HFFc6 (cell line): ENCODE data around the gene CA4. TPM values are rescaled to one million over a fixed set of nuclear protein-coding genes. Genes with fewer than 3 reads are reported as not detected.
A peak's percentile ranks its signal among the peaks of the same experiment; 100 is the strongest.
"Not testable (repeated sequence)": the region's sequence is repeated elsewhere in the genome, so short reads cannot be mapped to it uniquely, and the experiment has no call there.

Experiments
- DNase-seq: peaks from one replicate; pipeline ENCODE4 v3.0.0-alpha.2; 2018
- H3K27ac Mint-ChIP-seq: 2 replicates; pipeline ENCODE4 v1.8.0; 2020; ENCODE audit warnings: mild to moderate bottlenecking, mixed read lengths
- H3K27me3 Mint-ChIP-seq: 2 replicates; pipeline ENCODE4 v1.8.0; 2021; ENCODE audit warnings: mild to moderate bottlenecking, moderate library complexity, mixed read lengths; ENCODE audit not compliant: insufficient read depth
- H3K36me3 Mint-ChIP-seq: 2 replicates; pipeline ENCODE4 v1.8.0; 2021; ENCODE audit warnings: low read depth, mixed read lengths
- H3K4me1 Mint-ChIP-seq: 2 replicates; pipeline ENCODE4 v1.8.0; 2020; ENCODE audit warnings: low read depth, mixed read lengths
- H3K4me3 Mint-ChIP-seq: 2 replicates; pipeline ENCODE4 v1.8.0; 2020; ENCODE audit warnings: mild to moderate bottlenecking, moderate library complexity, mixed read lengths
- H3K9me3 Mint-ChIP-seq: 2 replicates; pipeline ENCODE4 v1.8.0; 2020; ENCODE audit warnings: mild to moderate bottlenecking, mixed read lengths
- total RNA-seq, 6 experiments: library from RNA; stranded (reverse); fragmentation: NEBNext Ultra II Directional; extraction: Animal tissue kit (Norgen Biotek cat#: 25700); gene quantifications; 2 replicates in 1 of 6; 3 replicates in 5 of 6; pipeline ENCODE4 v1.2.3, GENCODE V29; 2021
- TF ChIP-seq, protein P1 (sequence below): fragments of 200-600 bp; sonication (generic); IDR thresholded peaks from 2 replicates; pipeline ENCODE4 v1.5.0; 2021; ENCODE audit warnings: antibody characterized with exemption, mild to moderate bottlenecking

The CA4 gene
- total RNA-seq, 6 experiments from 2014 or later = not detected

DNA sequence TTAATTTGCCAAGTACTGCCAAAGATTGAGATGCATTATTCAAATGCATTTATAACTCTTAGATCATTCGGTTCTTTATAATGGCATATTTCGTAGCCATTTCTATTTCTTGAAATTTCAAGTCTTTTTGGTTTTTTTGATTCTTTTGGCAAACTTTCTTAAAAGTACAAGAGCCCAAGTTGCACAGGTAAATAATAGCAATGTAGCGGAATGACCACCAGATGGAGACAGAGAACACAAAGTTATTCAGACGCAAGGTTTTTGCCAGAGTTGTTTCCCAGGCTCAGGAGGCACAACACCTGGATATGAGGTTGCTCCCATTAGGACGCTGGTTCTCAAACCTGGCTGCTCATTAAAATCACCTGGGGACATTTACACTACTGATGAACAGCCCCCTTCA lies 38.1 kb upstream of the CA4 start:
- H3K4me1 Mint-ChIP-seq = peaks cover 23% of the 10 kb centered on the region
- H3K27ac Mint-ChIP-seq, H3K36me3 Mint-ChIP-seq, H3K27me3 Mint-ChIP-seq, DNase-seq, H3K4me3 Mint-ChIP-seq, H3K9me3 Mint-ChIP-seq: not testable (repeated sequence)
- TF ChIP-seq, protein P1, sequence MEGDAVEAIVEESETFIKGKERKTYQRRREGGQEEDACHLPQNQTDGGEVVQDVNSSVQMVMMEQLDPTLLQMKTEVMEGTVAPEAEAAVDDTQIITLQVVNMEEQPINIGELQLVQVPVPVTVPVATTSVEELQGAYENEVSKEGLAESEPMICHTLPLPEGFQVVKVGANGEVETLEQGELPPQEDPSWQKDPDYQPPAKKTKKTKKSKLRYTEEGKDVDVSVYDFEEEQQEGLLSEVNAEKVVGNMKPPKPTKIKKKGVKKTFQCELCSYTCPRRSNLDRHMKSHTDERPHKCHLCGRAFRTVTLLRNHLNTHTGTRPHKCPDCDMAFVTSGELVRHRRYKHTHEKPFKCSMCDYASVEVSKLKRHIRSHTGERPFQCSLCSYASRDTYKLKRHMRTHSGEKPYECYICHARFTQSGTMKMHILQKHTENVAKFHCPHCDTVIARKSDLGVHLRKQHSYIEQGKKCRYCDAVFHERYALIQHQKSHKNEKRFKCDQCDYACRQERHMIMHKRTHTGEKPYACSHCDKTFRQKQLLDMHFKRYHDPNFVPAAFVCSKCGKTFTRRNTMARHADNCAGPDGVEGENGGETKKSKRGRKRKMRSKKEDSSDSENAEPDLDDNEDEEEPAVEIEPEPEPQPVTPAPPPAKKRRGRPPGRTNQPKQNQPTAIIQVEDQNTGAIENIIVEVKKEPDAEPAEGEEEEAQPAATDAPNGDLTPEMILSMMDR = peak; percentile 41; the same call in 1 of the 2 replicates

GRCh38 chr17:60115364-60115763 lies 34.4 kb upstream of the CA4 start:
- H3K4me1 Mint-ChIP-seq, H3K27me3 Mint-ChIP-seq, H3K9me3 Mint-ChIP-seq, H3K4me3 Mint-ChIP-seq, DNase-seq, H3K27ac Mint-ChIP-seq, H3K36me3 Mint-ChIP-seq: not testable (repeated sequence)

DNA sequence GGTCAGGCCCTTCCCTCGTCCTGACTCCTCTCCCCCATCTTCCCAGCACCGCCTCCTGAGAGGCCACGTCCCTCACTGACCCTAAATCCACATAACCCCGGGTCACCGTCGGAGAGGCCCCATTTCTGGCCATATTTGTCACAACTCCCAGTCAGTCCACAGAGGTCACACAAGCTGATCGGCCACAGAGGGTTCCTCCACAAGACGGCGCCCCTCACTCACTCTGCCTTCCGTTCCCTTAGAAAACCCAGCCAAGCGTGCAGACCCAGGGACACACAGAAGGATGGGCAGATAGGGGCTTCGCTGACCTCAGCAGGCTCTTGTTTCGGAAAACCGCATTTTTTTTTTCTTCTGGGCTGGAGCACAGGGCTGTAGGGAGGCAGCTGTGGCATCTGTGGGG lies 33.6 kb upstream of the CA4 start:
- H3K4me1 Mint-ChIP-seq, H3K4me3 Mint-ChIP-seq, H3K36me3 Mint-ChIP-seq: not testable (repeated sequence)

GRCh38 chr17:60119162-60119561 lies 30.6 kb upstream of the CA4 start:
- H3K27me3 Mint-ChIP-seq, H3K36me3 Mint-ChIP-seq, H3K9me3 Mint-ChIP-seq: not testable (repeated sequence)

More for the DNA sequence above, 33.6 kb upstream of the CA4 start:
- DNase-seq, H3K27ac Mint-ChIP-seq, H3K27me3 Mint-ChIP-seq, H3K9me3 Mint-ChIP-seq: not testable (repeated sequence)

GRCh38 chr17:60119807-60120748 lies 29.7 kb upstream of the CA4 start:
- H3K4me1 Mint-ChIP-seq, H3K27ac Mint-ChIP-seq, H3K27me3 Mint-ChIP-seq, DNase-seq, H3K36me3 Mint-ChIP-seq, H3K9me3 Mint-ChIP-seq, H3K4me3 Mint-ChIP-seq: not testable (repeated sequence)

More at GRCh38 chr17:60119162-60119561, 30.6 kb upstream of the CA4 start:
- not testable (repeated sequence) for H3K27ac Mint-ChIP-seq, H3K4me1 Mint-ChIP-seq, DNase-seq, H3K4me3 Mint-ChIP-seq

DNA sequence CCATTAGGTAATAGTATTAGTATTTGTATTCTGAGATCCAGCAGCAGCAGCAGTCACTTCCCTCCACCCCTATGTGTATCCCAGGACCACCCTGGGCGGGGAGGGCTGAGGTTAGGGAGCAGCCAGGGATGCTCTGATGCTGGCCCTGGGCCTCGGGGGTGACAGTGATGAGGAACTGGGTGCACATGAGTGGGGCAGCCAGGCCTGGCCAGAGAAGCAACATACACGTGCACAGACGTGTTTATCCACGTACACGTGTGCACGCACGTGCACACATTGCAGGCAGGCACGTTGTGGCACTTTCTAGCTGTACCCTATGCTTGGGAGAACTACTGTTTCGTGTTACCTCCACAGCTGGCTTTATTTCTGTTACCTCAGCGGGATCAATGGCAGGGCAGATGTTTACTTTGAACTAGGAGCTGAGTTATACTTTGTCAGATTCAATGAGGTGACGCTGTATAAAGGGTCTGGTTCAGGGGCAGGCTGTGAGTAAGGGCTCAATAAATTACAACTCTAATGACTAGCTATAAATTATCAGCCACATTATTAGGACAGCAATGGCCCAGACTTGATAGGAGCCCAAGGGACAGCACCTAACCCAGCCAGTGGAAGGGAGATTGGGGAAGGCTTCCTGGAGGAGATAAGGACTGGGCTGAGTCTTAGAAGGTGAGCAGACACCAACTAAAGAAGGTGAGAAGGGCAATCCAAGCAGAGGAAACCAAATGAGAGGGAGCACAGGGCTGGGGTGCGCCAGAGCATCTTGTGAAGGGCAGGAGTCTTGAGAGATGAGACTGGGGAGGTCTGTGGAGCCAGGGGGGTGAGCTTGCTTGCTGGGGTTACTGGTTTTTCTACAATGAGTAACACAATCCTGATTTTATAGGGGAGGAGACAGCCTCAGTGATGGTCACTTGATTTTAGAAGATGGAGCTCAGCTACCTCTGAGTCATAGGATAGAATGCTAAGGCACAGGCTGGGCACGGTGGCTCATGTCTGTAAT lies 22.4 kb upstream of the CA4 start:
- TF ChIP-seq, protein P1 = no peak
- H3K27me3 Mint-ChIP-seq = peaks cover 1% of the 10 kb centered on the region
- peak overlapping the region; percentile 57; the same call in 1 of the 2 replicates for H3K27ac Mint-ChIP-seq
- H3K36me3 Mint-ChIP-seq = peaks cover 14% of the 10 kb centered on the region
- no peak overlapping the region for H3K4me3 Mint-ChIP-seq
- no peaks in the 10 kb centered on the region for H3K9me3 Mint-ChIP-seq
- H3K4me1 Mint-ChIP-seq = peaks cover 14% of the 10 kb centered on the region; the same call in 1 of the 2 replicates
- no peak for DNase-seq

GRCh38 chr17:60128171-60128859 lies 21.5 kb upstream of the CA4 start:
- H3K4me3 Mint-ChIP-seq = no peak overlapping the region
- no peak overlapping the region for H3K27ac Mint-ChIP-seq
- H3K9me3 Mint-ChIP-seq = no peaks in the 10 kb centered on the region

More at GRCh38 chr17:60128171-60128859, 21.5 kb upstream of the CA4 start:
- DNase-seq = no peak
- H3K27me3 Mint-ChIP-seq = peaks cover 1% of the 10 kb centered on the region
- H3K36me3 Mint-ChIP-seq = peaks cover 20% of the 10 kb centered on the region
- H3K4me1 Mint-ChIP-seq = peaks cover 22% of the 10 kb centered on the region
- TF ChIP-seq, protein P1 = no peak
